ENCODE measurements around the gene PIEZO1. TPM values are rescaled to one million over a fixed set of nuclear protein-coding genes. Genes with fewer than 3 reads are reported as not detected.

PIEZO1 gene
- total and polyA plus RNA-seq, 8 donors, result 16.3 to 255 (median 31.8) TPM

DNA sequence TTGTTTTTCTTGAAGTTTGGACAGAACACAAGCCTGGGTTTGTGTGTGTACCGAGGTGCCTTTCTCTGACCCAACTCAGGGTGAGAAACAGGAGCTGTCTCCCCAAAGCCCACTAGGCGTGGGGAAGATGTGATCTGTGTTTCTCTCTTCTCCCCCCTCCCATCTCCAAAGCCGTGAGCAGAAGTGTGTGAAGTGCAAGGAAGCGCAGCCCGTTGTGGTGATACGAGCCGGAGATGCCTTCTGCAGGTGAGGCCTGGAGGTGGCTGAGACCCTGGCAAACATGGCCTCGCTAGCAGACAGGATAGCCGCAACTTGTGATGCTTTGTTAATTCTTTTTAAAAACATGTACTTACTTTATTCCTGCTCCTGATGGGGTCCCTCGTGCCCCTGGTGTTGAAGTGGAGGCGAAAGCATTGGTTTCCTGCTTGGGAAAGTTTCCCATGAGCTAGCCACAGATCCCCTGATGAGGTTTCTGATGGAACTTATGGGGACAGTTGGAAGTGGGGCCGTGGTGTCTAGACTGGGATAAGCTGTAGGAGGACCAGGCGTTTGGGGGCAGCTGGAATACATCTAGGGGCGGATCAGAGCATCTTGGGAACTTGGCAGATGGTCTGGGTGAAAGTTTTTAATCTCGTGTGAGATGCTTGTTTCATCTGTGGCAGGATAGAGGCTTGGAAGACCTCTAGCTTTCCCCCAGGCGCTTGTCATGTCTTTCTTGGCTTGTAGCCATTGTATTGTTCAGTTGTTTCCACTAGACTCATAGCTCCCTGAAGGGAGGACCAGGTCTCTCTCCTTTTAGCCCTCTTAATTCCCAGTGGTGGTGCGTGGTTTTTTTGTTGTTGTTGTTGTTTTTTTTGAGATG, 77.8 kb downstream of the PIEZO1 start:
- ATAC-seq (no peak), DNase-seq (no peak), FAIRE-seq (no peak)
- Histone ChIP-seq H3K36me3 (no peaks in the 10 kb centered on the region), H3K27me3 (no peaks in the 10 kb centered on the region), H3K4me1 (peaks cover 0 to 15% (median 4%) of the 10 kb centered on the region in 3 donors), H3K27ac (peak overlapping the region in 3 of 4 donors; percentile 62 to 72 (median 64)), H3K4me3 (peak overlapping the region; percentile 93 to 100 (median 100)), H3K9me3 (no peaks in the 10 kb centered on the region)
- intact Hi-C loops (cut with DNase I), result no loop called here
- 21 to 30% methylated on average over 17 of the region's 17 CpGs for WGBS, 2 donors
- TF ChIP-seq, protein P1, sequence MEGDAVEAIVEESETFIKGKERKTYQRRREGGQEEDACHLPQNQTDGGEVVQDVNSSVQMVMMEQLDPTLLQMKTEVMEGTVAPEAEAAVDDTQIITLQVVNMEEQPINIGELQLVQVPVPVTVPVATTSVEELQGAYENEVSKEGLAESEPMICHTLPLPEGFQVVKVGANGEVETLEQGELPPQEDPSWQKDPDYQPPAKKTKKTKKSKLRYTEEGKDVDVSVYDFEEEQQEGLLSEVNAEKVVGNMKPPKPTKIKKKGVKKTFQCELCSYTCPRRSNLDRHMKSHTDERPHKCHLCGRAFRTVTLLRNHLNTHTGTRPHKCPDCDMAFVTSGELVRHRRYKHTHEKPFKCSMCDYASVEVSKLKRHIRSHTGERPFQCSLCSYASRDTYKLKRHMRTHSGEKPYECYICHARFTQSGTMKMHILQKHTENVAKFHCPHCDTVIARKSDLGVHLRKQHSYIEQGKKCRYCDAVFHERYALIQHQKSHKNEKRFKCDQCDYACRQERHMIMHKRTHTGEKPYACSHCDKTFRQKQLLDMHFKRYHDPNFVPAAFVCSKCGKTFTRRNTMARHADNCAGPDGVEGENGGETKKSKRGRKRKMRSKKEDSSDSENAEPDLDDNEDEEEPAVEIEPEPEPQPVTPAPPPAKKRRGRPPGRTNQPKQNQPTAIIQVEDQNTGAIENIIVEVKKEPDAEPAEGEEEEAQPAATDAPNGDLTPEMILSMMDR (IDR thresholded peaks at IDR 0.05), result no peak

DNA sequence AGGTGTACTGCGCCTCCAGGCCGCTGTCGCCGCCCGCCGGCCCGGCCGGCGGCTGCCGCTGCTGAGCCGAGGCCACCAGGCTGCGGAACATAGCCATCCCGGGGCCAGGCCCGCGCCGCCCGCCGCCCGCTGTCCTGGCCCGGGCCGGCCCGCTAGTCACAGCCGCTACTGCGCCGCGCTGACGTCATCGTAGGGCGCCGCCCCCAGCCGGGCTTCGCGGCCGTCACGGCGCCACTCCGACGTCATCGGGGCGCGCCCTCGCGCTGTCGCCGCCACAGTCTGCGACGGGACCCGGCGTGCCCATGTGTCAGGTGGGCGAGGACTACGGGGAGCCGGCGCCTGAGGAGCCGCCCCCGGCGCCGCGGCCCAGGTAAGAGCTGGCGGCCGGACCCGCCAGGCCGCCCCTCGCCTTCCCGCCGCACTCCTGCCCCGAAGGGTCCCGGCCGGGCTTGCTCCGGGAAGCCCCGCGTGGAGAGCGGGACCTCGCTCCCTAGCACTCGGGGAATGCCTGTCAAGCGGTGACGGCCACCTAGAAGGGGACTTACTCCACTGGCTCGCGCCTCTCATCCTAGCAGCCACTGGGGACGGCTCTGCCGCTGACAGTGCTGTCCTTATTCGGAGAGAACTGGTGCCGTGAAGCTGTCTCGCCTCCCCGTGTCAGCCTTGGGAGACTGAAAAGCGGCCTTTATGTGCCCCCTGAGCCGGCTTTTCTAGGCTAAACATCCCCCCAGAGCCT, 78.6 kb downstream of the PIEZO1 start, which contains the start of the genes CTU2 and RNF166:
Gene CTU2 (plus strand): TSS at position 275 of the 736 bp plus-strand sequence. CDS start 28 bp downstream, at position 303.
Gene RNF166 (minus strand): TSS at position 180 of the 736 bp plus-strand sequence. CDS start 83 bp downstream, at position 97.
- no peaks in the 10 kb centered on the region for H3K9me3 ChIP-seq
- FAIRE-seq (no peak), DNase-seq (peak; percentile 87 to 98 (median 92)), ATAC-seq (peak; percentile 85 to 97 (median 92))
- TF ChIP-seq, protein P1 (IDR thresholded peaks at IDR 0.05), result no peak
- intact Hi-C loops (cut with DNase I), result no loop called here
- H3K27me3 ChIP-seq, result no peaks in the 10 kb centered on the region
- H3K4me3 ChIP-seq, result peak within 1 kb of the TSS; percentile 93 to 100 (median 100)
- WGBS, 2 donors, result 0% methylated on average over 40 to 86 of the region's 86 CpGs
- peak within 1 kb of the TSS; percentile 62 to 73 (median 68) for H3K27ac ChIP-seq
- no peaks in the 10 kb centered on the region for H3K36me3 ChIP-seq
- H3K4me1 ChIP-seq, result peaks cover 0 to 15% (median 4%) of the 10 kb centered on the region in 3 donors

DNA sequence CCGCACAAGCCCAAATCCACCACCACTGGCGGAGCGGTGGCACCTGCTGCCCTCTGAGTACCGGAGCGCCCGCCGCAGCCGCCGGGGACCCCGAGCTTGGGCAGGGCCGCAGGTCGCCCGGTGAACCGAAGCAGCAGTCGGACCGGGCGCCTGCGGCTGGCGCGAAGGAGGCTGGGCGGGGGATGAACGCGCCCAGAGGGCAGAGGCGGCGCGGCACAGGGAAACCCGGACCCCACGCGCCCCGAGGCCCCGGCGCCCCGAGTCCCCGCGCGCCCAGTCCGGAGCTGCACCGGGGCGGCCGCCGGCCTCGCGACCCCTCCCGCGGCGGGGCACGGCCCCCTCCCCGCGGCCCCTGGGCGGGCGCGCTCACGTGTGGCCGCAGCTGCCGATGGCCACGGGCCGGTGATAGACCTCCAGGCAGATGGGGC, 79.2 kb downstream of the PIEZO1 start:
- Histone ChIP-seq H3K27ac (peak overlapping the region; percentile 62 to 73 (median 68)), H3K27me3 (no peaks in the 10 kb centered on the region), H3K36me3 (no peaks in the 10 kb centered on the region), H3K4me3 (peak overlapping the region; percentile 93 to 100 (median 100)), H3K9me3 (no peaks in the 10 kb centered on the region), H3K4me1 (peaks cover 0 to 15% (median 4%) of the 10 kb centered on the region in 3 donors)
- intact Hi-C loops (cut with DNase I), result no loop called here
- FAIRE-seq (no peak), DNase-seq (peak in 2 of 6 donors; percentile 43 to 76), ATAC-seq (peak in 3 of 4 donors; percentile 5 to 28 (median 7))
- WGBS, 2 donors, result 0 to 1% methylated on average over 28 to 57 of the region's 57 CpGs
- TF ChIP-seq, protein P1 (IDR thresholded peaks at IDR 0.05), result no peak

DNA sequence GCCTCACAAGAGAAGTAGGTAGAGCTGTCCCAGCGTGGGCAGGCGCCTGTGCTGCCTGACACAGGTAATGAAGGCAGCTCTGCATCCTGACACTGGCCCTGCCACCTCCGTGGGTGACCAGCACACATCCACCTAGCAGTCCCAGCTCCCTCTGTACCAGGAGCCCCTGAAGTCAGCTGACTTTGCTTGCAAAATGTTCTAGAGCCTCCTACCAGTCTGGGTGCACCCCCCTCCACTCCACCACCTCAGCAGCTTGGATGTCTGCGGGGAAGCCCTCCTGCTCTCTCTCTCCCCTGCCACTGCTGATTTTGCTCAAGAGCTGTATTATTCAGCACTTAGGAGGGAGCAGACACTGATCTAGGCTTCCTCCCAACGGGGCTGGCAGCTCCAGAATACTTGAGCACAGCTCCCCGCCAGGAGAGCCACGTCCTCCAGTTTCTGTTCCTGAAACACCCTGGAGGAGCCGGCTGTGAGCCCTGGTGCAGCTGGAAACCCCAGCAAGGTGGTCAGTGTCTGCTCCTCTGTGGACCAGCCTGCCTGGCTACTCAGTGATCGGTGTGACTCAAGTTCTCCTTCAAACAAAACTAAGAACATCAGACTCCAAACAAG, 79.8 kb downstream of the PIEZO1 start:
- intact Hi-C loops (cut with DNase I), result no loop called here
- TF ChIP-seq, protein P1 (IDR thresholded peaks at IDR 0.05), result no peak
- WGBS, 2 donors, result 19% methylated on average over 9 of the region's 9 CpGs
- Histone ChIP-seq H3K27ac (peak overlapping the region in 3 of 4 donors; percentile 61 to 73 (median 72)), H3K36me3 (no peaks in the 10 kb centered on the region), H3K27me3 (no peaks in the 10 kb centered on the region), H3K4me1 (peaks cover 0 to 15% (median 4%) of the 10 kb centered on the region in 3 donors), H3K9me3 (no peaks in the 10 kb centered on the region), H3K4me3 (peak overlapping the region; percentile 93 to 100 (median 100))
- ATAC-seq (peak in 1 of 4 donors; percentile 4), DNase-seq (peak in 2 of 6 donors; percentile 35 to 55), FAIRE-seq (no peak)

Measured in pancreas (tissue), 10 donors.